ENCODE results near the gene SSBP2.

The SSBP2 gene

DNA sequence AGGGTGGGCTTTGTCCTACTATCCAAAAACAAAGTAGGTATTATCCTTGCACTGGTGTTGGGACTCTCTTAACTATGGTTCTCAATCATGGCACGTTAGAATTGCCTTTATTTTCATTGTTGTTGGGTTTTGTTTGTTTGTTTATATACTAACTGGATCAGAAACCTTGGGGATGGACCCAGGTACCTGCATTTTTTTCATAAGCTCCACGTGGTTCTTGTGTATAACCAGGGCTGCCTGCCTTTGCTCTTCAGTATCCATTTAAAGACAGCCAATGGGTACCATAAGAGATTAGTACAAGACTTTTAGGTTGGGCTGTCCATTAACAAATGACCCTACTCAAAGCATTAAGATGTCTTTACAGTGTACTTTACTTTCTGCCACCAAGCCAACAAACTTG lies 2.5 kb upstream of the SSBP2 start:
- no peak overlapping the region for H3K4me3 ChIP-seq (ENCODE audit: low read depth in 1 of 2, low read length in 2 of 2)
- no peak overlapping the region for H3K27ac ChIP-seq (ENCODE audit: low read length)
- peaks cover 4 to 10% of the 10 kb centered on the region in 2 donors for H3K4me1 ChIP-seq (ENCODE audit: control insufficient read depth in 1 of 2, insufficient read depth in 2 of 2, low read length in 2 of 2)
- no peaks in the 10 kb centered on the region for H3K36me3 ChIP-seq (ENCODE audit: control insufficient read depth in 1 of 2, insufficient read depth in 2 of 2, low read length in 2 of 2)
- no peaks in the 10 kb centered on the region for H3K27me3 ChIP-seq (ENCODE audit: low read depth, low read length)
- no peaks in the 10 kb centered on the region for H3K9me3 ChIP-seq (ENCODE audit: control insufficient read depth in 1 of 2, low read length in 2 of 2)

- Histone ChIP-seq H3K4me3 (ENCODE audit: low read depth in 1 of 2, low read length in 2 of 2) (peak overlapping the region in 1 of 2 donors; percentile 49), H3K27me3 (ENCODE audit: low read depth, low read length) (no peaks in the 10 kb centered on the region), H3K9me3 (ENCODE audit: control insufficient read depth in 1 of 2, low read length in 2 of 2) (no peaks in the 10 kb centered on the region), H3K4me1 (ENCODE audit: control insufficient read depth in 1 of 2, insufficient read depth in 2 of 2, low read length in 2 of 2) (peaks cover 4 to 14% of the 10 kb centered on the region in 2 donors), H3K27ac (ENCODE audit: low read length) (peak overlapping the region; percentile 79), H3K36me3 (ENCODE audit: control insufficient read depth in 1 of 2, insufficient read depth in 2 of 2, low read length in 2 of 2) (no peaks in the 10 kb centered on the region)
These were observed 1.7 kb upstream of the SSBP2 start for GRCh38 chr5:81752644-81752963.

DNA sequence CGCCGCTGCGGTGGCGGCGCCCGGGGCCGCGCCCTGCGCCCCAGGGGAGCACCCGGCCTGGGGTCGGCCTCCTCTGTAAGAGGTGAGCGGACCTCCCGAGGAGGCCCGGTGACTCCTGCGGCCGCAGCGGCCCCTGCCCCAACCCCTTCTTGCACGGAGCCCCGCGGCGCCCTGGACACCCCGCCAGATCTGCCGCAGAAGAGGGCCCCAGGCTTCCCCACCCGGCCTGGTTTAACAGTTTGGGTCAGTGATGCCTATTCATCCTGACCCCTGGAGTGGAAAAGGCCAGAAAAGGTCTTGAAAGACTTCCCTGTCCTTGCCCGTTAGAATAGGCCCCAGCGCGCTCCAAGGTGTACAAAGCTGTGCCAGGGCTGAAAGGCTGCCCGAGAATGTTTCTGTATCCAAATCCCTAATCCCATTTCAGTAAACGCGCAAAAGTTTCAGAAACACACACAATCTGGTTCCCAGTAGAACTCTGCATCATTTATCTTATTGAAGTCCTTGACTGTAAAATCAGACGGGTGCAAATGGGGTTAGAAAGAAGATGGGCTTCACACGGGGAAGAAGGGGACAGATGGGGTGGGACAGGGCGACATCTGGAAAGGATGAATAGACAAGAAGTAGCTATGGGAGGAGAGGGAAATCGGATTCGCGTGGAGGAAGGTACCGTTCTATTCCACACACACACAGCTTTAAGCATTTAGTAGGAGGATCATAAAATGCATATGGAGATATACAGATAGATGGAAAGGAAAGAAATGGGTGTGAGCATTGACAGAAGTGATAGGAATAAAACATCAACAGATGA lies 1.1 kb upstream of the SSBP2 start:
- Histone ChIP-seq H3K4me3 (ENCODE audit: low read depth in 1 of 2, low read length in 2 of 2) (peak overlapping the region; percentile 49 to 82), H3K27ac (ENCODE audit: low read length) (peak overlapping the region; percentile 79), H3K27me3 (ENCODE audit: low read depth, low read length) (no peaks in the 10 kb centered on the region), H3K4me1 (ENCODE audit: control insufficient read depth in 1 of 2, insufficient read depth in 2 of 2, low read length in 2 of 2) (peaks cover 4 to 14% of the 10 kb centered on the region in 2 donors), H3K36me3 (ENCODE audit: control insufficient read depth in 1 of 2, insufficient read depth in 2 of 2, low read length in 2 of 2) (no peaks in the 10 kb centered on the region), H3K9me3 (ENCODE audit: control insufficient read depth in 1 of 2, low read length in 2 of 2) (no peaks in the 10 kb centered on the region)

- Histone ChIP-seq H3K4me3 (ENCODE audit: low read depth in 1 of 2, low read length in 2 of 2) (peak overlapping the region; percentile 58 to 82), H3K27me3 (ENCODE audit: low read depth, low read length) (no peaks in the 10 kb centered on the region), H3K9me3 (ENCODE audit: control insufficient read depth in 1 of 2, low read length in 2 of 2) (no peaks in the 10 kb centered on the region), H3K36me3 (ENCODE audit: control insufficient read depth in 1 of 2, insufficient read depth in 2 of 2, low read length in 2 of 2) (no peaks in the 10 kb centered on the region), H3K27ac (ENCODE audit: low read length) (peak overlapping the region; percentile 52), H3K4me1 (ENCODE audit: control insufficient read depth in 1 of 2, insufficient read depth in 2 of 2, low read length in 2 of 2) (peaks cover 2 to 14% of the 10 kb centered on the region in 2 donors)
These were observed 439 bp downstream of the SSBP2 start for GRCh38 chr5:81750308-81751008.

DNA sequence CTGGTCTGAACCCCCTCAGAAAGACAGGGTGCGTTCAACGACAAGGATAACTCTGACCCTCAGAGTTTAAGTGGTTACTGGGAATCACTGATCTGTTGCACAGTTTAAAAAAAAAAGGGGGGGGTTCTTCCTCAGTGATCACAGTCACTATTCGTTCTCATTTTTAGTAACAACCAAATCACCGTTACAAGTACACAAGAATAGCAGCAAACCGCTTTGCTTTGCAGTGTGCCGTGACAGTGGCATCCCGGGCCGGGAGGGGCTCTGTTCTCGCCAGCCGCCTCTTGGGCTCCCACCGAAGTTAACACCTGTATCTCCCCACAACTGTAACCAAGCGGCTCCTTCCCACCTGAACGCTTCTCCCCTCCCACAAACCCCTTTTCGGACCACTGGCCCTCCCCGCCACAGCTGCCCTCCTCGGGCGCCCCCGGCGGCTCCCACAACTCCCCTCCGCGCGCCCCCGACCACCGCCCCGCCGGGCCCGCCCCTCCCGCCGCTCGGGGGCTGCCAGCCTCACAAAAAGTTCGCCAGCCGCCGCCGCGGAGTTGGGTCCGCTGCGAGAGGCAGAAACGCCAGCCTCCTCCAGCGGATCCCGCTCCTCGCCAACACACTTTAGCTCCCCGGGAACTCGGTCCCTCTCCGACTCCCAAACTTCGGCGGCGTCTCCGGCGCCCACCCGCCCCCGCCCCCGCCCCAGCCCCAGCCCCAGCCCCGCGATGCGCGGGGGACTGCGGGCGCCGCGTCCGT lies 1.2 kb downstream of the SSBP2 start:
- peak overlapping the region; percentile 75 to 78 for H3K4me3 ChIP-seq (ENCODE audit: low read depth in 1 of 2, low read length in 2 of 2)
- H3K4me1 ChIP-seq (ENCODE audit: control insufficient read depth in 1 of 2, insufficient read depth in 2 of 2, low read length in 2 of 2): peaks cover 0 to 14% of the 10 kb centered on the region in 2 donors
- H3K36me3 ChIP-seq (ENCODE audit: control insufficient read depth in 1 of 2, insufficient read depth in 2 of 2, low read length in 2 of 2): no peaks in the 10 kb centered on the region
- peak overlapping the region; percentile 54 for H3K27ac ChIP-seq (ENCODE audit: low read length)
- H3K9me3 ChIP-seq (ENCODE audit: control insufficient read depth in 1 of 2, low read length in 2 of 2): no peaks in the 10 kb centered on the region
- H3K27me3 ChIP-seq (ENCODE audit: low read depth, low read length): no peaks in the 10 kb centered on the region

DNA sequence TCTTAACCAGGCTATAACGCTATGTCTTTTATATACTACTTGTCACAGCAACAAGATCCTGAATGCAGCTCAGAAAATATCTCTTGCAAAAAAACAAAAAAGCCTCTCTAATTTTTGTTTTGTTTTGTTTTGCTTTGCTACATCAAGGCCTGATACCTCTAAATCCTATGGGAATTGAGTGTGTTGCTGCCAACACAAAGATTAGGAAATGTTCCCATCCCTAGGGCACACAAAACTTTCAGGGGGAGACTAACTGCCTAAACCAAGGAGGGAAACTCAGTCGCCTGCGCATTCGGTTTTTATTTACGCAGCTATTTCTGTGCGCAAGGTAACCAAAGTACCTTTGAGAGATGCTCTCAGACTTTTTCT lies 1.7 kb downstream of the SSBP2 start:
- peak overlapping the region; percentile 54 for H3K27ac ChIP-seq (ENCODE audit: low read length)
- no peaks in the 10 kb centered on the region for H3K9me3 ChIP-seq (ENCODE audit: control insufficient read depth in 1 of 2, low read length in 2 of 2)
- no peaks in the 10 kb centered on the region for H3K36me3 ChIP-seq (ENCODE audit: control insufficient read depth in 1 of 2, insufficient read depth in 2 of 2, low read length in 2 of 2)
- H3K4me3 ChIP-seq (ENCODE audit: low read depth in 1 of 2, low read length in 2 of 2): peak overlapping the region; percentile 75 to 78
- peaks cover 0 to 14% of the 10 kb centered on the region in 2 donors for H3K4me1 ChIP-seq (ENCODE audit: control insufficient read depth in 1 of 2, insufficient read depth in 2 of 2, low read length in 2 of 2)
- no peaks in the 10 kb centered on the region for H3K27me3 ChIP-seq (ENCODE audit: low read depth, low read length)

GRCh38 chr5:81748556-81748955 lies 2.3 kb downstream of the SSBP2 start:
- Histone ChIP-seq H3K4me3 (ENCODE audit: low read depth in 1 of 2, low read length in 2 of 2) (peak overlapping the region; percentile 75 to 78), H3K36me3 (ENCODE audit: control insufficient read depth in 1 of 2, insufficient read depth in 2 of 2, low read length in 2 of 2) (no peaks in the 10 kb centered on the region), H3K4me1 (ENCODE audit: control insufficient read depth in 1 of 2, insufficient read depth in 2 of 2, low read length in 2 of 2) (peaks cover 0 to 14% of the 10 kb centered on the region in 2 donors), H3K9me3 (ENCODE audit: control insufficient read depth in 1 of 2, low read length in 2 of 2) (no peaks in the 10 kb centered on the region), H3K27ac (ENCODE audit: low read length) (no peak overlapping the region), H3K27me3 (ENCODE audit: low read depth, low read length) (no peaks in the 10 kb centered on the region)

GRCh38 chr5:81747030-81747429 lies 3.9 kb downstream of the SSBP2 start:
- Histone ChIP-seq H3K4me3 (ENCODE audit: low read depth in 1 of 2, low read length in 2 of 2) (no peak overlapping the region), H3K4me1 (ENCODE audit: control insufficient read depth in 1 of 2, insufficient read depth in 2 of 2, low read length in 2 of 2) (peaks cover 0 to 14% of the 10 kb centered on the region in 2 donors), H3K27me3 (ENCODE audit: low read depth, low read length) (no peaks in the 10 kb centered on the region), H3K27ac (ENCODE audit: low read length) (no peak overlapping the region), H3K9me3 (ENCODE audit: control insufficient read depth in 1 of 2, low read length in 2 of 2) (no peaks in the 10 kb centered on the region), H3K36me3 (ENCODE audit: control insufficient read depth in 1 of 2, insufficient read depth in 2 of 2, low read length in 2 of 2) (no peaks in the 10 kb centered on the region)

DNA sequence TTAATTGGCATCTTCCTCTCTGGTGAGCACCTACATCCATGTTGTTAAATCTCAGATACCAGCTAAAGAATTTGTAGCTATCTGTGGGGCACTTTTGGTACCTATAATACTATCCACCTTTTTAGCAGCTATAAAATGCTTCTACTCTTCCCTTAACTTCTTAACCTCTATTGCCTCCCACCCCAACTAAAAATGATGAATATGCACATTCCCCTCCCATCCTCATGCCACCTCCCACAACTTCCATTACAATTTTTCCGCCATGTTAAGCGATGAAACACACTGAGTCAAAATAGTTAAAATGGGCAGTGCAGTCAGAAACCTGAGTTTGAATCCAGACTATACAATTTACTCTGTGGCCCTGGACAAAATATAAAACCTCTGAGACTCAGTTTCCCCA lies 10.1 kb downstream of the SSBP2 start:
- Histone ChIP-seq H3K36me3 (ENCODE audit: control insufficient read depth in 1 of 2, insufficient read depth in 2 of 2, low read length in 2 of 2) (no peaks in the 10 kb centered on the region), H3K4me1 (ENCODE audit: control insufficient read depth in 1 of 2, insufficient read depth in 2 of 2, low read length in 2 of 2) (peaks cover 0 to 8% of the 10 kb centered on the region in 2 donors), H3K9me3 (ENCODE audit: control insufficient read depth in 1 of 2, low read length in 2 of 2) (no peaks in the 10 kb centered on the region), H3K4me3 (ENCODE audit: low read depth in 1 of 2, low read length in 2 of 2) (no peak overlapping the region), H3K27ac (ENCODE audit: low read length) (no peak overlapping the region), H3K27me3 (ENCODE audit: low read depth, low read length) (no peaks in the 10 kb centered on the region)

- H3K36me3 ChIP-seq (ENCODE audit: control insufficient read depth in 1 of 2, insufficient read depth in 2 of 2, low read length in 2 of 2): no peaks in the 10 kb centered on the region
- no peak overlapping the region for H3K27ac ChIP-seq (ENCODE audit: low read length)
- peaks cover 0 to 8% of the 10 kb centered on the region in 2 donors for H3K4me1 ChIP-seq (ENCODE audit: control insufficient read depth in 1 of 2, insufficient read depth in 2 of 2, low read length in 2 of 2)
- H3K27me3 ChIP-seq (ENCODE audit: low read depth, low read length): no peaks in the 10 kb centered on the region
- no peaks in the 10 kb centered on the region for H3K9me3 ChIP-seq (ENCODE audit: control insufficient read depth in 1 of 2, low read length in 2 of 2)
- no peak overlapping the region for H3K4me3 ChIP-seq (ENCODE audit: low read depth in 1 of 2, low read length in 2 of 2)
These were observed 11.6 kb downstream of the SSBP2 start for GRCh38 chr5:81739291-81739690.

- Histone ChIP-seq H3K4me1 (ENCODE audit: control insufficient read depth in 1 of 2, insufficient read depth in 2 of 2, low read length in 2 of 2) (peaks cover 0 to 14% of the 10 kb centered on the region in 2 donors), H3K27ac (ENCODE audit: low read length) (no peak overlapping the region), H3K36me3 (ENCODE audit: control insufficient read depth in 1 of 2, insufficient read depth in 2 of 2, low read length in 2 of 2) (no peaks in the 10 kb centered on the region), H3K27me3 (ENCODE audit: low read depth, low read length) (no peaks in the 10 kb centered on the region), H3K9me3 (ENCODE audit: control insufficient read depth in 1 of 2, low read length in 2 of 2) (no peaks in the 10 kb centered on the region), H3K4me3 (ENCODE audit: low read depth in 1 of 2, low read length in 2 of 2) (no peak overlapping the region)
These were observed 21.6 kb downstream of the SSBP2 start for GRCh38 chr5:81729276-81729675.

Measured in muscle layer of duodenum (tissue), 2 donors.